ENCODE measurements around the gene MACC1.
A peak's percentile ranks its signal among the peaks of the same experiment; 100 is the strongest.
"Not testable (repeated sequence)": the region's sequence is repeated elsewhere in the genome, so short reads cannot be mapped to it uniquely, and the experiment has no call there.

Gene MACC1

DNA sequence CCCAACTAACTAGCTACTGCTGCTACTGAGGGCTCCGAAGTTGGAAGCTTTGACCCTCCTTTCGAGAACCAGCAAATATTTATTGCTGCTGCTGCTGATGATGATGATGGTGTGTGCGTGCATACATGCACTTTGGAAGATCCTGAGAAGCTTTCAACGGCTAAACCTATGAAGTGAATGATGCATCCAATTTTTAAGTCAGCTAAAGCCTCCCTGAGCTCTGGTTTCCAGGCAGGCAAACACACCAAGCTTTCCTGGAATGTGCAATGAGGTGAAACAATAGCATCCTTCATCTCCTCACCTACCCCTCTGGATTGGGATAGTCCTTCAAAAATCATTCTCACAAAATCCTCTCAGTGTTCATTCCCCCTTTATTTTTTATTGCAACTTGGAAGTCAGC lies 13.9 kb downstream of the MACC1 start:
- DNase-seq, result no peak

DNA sequence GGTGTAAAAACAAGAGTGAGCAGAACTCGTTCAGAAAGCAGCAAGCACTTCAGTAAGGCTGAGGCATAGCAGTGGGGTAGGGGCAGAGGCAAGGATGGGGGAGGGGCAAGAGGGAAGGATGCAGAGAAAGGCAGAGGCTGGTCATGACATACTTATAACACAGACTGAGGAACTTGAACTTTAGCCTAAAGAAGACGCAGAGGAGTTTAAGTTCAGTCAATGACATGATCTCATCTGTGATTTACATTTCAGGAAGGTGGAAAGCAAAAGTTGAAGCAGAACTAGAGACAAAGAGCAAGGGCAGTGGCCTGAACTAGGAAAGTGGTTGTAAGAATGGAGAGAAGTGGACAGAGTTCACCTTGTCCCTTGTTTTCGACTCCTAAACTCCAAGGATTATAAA lies 15.8 kb downstream of the MACC1 start:
- no peak for DNase-seq

DNA sequence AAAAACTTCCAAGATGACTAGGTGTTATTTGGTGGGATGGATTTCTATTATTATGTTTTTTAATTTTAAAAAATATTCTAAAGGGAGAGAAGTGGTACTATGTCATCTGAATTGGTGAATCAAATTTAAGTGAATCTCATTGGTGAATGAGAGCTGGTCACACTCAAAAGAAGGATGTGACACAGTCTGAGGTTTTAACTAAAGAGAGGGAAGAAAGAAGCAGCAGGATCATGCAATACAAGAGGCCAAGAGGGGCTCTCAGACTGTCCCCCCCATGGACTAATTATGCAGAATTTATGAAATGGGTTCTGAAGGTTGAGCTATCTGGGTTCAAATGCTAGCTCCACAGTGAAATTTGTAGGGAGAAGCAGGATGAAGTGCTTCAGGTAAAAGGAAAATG lies 16.2 kb downstream of the MACC1 start:
- DNase-seq, result no peak

DNA sequence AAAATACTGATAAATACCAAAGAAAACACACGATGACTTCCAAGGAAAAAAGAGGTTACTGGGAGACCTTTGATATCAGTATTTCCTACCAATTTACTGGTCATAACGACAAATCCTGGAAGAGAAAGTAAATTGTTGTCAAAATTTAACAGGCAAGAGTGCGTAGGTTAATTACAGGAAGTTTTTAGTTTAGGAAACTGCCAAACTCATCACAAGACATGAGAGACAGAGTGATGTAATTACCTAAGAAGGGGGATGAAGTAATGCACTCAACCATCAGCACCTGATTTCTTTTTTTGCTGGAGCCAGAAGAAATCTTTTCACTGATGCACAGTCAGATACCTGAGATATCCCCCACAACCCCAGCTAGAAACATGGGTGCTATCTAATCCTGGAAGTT lies 16.8 kb downstream of the MACC1 start:
- no peak for DNase-seq

DNA sequence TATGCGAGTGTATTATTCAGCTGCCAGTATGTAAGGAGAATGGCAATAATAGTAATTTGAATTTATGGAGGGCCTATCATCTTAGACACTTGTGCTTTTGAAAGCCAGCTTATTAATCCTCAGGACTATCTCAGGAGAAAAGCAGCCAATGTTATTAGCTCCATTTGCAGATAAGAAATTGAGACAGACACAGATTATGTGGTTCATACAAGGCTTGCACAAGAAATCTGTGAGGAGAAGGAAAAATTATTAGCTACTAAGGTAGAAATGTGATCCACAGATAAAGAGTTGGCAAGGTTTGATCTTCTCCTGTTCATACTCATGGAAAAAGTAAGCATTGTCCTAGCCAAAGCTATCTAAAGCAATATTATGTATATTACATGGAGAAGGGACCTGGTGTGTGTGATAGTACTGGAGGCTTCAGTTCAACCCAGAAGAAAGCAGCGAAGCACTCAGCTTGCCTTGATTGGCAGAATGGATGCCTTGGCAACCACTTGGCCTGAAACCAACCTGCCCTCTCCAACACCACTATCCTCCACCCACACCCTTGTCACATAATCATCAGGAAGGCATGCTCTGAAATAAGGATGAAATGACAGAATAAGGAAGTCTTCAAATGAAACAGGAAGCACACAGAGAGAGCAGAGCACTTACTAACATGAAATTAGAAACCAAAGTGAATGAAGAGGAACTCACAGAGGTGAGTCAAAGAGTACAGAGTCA lies 18.0 kb downstream of the MACC1 start:
- DNase-seq, result peak; percentile 32

DNA sequence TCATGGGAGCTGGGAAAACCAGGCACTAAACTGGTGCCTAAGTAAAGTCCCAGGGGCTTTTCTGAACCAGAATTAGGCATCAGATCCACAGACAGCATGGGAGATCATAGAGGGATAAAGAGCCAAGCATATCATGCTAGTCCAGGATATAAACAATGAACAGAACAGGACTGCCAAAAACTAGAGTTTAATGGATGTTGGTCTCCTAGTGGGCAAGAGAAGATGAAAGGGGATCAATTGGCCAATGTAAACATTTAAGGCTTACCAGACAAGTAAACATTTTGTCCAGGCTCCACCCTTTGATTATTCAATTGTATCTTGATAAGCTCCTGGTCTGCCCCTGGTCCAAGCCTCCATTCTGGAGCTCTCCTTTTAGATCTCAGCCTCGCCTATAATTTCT lies 18.9 kb downstream of the MACC1 start:
- DNase-seq, result no peak

DNA sequence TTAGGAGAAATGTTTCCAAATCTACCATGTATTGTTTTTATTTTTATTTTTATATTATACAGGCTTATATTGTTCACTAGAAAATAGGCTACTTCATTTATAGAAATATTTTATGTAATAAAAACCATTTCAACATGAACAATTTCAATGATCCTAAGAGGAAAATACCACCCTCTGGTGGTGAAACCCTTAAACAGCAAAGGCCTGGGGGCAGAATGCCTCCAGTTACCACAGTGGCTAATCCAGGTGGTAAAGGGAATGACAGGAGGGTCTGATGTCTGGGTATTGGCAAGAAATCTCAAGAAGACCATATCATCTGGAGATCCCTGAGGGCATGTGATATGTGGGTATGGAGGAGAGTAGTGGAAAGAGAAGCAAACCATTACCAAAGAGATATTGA lies 19.3 kb downstream of the MACC1 start:
- no peak for DNase-seq

DNA sequence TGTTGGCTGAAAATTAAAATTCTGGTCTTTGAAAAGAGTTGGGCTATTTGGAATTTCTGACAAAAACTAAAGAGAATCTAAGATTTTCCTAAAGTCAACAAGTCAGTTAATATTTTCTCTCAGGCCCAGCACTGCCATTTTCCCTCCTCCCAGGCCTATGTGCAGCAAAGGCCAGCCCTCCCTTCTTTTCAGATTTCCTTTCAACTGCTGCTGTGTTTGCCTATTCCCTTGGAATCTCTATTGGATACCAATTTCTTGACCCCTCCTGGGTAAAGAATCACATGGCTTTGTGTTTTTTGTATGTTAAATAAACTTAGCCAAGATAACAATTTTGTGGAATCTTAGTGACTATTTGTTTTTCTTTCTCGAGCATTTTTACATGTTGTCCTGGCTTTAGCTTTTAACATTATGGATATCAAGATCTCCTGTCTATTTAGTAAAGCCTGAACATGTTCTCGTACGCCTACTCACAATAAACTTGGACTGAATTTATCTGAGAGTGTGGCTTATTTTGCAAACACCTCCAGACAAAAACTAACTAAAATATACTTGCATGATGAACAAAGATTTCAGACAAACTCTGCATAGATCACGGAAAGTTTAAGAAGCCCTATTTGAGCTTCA lies 19.9 kb downstream of the MACC1 start:
- no peak for DNase-seq

DNA sequence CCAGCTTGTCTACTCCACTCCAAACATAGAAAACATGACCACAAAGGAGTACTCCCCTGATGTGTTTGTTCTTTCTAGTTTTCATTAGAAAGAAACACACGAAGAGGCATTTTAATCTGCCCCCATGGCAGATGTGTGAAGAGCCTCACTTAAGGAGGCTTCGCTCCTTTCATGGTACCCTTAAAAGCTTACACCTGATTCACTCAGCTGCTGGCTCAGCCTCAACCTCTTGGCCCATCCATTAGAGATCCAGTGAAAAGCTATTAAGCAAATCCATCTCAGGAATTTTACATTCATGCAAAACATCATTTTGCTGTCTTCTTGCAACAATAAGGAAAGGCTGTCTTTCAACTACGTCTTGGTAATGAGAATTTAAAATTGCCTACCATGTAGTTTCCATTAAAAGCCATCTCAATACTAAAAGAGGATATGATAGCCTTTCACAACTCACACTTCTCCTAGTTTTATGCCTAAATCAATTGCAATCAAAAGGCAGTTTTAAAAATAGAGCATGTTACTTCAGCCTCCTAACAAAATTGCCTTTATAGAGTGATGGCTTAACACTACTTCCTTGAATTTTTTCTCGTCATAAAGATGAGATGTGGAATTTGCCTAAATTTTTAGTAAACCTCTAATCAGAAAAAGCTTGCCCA lies 22.7 kb downstream of the MACC1 start:
- no peak for DNase-seq

DNA sequence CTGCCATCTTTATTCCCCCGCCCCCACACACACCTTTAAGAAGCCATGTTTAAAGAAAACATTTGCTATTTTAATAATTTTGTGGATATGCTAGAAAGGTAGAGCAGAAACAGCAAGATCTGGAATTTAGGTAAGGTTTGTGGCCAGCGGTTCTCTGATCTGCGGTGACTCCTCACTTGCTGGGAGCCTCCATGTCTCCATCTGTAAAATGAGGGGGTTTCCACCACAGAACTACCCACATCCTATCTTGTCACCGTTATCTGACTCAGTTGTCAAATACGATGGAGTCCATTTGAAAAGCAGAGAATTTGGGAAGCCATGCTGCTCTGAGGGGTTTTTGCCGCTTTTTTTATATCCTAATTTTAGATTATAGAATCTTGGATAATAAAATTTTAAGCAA lies 23.3 kb downstream of the MACC1 start:
- no peak for DNase-seq

DNA sequence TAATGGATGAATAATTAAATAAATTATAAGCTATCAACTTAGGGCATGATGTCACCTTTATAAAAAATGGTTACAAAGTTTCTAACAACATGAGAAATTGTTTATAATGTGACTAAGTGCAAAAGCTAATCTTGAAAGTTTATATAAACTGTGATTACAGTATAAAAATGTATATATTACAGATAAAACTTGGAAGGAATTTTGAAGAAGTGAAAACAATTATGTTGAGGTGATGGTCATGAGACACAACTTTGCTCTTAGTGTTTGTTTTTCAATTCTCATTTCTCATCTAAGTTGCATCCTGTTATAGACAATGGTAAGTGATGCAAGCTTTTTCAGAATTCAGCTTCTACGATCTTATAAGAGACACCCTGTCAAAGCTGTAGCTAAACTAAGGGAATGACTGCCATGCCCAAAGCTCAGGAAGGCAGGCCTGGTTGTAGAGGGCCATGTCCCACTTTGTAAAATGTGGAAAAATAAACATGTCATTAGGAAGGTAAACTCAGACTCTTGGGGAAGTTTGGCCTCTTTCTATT lies 23.9 kb downstream of the MACC1 start:
- no peak for DNase-seq

DNA sequence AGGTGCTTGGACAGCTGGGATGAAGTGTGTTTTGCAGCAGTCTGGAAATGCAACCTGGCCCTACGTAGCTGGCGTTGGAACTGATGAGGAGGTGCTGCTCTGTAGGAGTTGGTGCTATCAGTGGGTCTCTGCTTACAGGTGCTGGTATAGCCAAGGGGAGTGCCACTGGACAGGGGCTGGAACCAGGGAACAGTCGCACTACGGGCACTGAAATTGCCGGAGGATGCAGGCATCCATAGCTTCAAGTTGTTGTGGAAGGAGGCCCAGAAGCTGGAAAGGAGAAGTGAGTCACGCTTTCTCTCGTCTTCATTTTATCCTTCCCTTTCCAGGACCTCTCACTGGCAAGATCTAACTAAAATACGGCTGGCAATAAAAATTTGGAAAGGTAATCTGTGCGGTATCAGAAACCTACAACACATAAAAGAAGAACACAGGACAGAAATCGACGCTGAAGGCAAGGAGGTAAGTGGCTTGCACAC lies 25.8 kb downstream of the MACC1 start:
- no peak for DNase-seq

DNA sequence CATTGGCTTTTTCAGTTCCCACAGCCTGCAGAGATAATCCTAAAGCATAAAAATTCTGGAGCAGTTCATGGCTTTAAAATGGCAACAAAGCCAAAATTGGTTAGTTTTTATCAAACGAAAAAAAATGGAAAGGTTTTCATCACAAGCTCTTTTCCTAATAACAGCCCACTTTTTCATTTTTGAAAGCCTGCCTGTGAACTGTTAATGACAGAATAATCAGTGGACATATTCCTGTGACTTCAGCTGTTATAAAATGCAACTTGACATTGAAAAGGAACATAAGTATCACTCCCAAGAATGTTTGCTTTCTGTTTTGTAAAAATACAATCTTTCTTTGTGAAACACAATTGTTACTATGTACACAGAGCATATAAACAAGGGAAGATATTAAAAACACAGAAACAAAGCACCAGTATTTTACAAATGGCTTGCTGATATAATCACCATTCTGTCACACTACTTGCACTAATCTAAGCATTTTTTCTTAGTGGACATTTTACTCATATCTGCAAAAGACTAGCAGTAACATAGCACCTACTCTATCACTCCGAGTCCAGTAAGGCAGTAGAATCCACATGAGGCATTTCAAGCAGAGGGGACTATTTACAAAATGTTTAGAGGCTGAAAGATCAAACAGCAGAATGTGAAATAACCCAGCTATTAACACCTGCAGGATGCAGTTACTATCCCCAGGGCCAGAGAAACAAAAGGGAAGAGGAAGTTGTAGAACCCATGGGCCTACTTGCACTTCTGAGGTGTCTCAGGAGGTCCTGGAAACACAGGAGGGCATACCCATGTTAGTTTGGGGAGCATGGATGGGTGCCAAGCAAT lies 26.4 kb downstream of the MACC1 start:
- DNase-seq, result no peak

DNA sequence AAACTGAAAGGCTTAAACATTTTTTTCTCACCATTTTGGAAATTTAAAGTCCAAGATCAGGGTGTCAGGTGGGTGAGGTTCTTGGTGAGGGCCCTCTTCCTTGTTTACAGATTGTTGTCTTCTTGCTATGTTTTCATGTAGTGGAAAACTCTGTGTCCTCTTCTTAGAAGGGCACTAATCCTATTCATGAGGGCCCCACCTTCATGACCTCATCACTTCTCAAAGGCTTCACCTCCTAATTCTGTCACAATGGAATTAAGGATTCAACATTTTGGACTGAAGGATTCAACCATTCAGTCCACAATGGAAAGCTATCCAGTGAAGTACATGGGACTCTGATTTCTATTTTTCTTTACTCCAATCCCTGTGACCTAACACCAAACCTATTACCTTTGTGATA lies 27.3 kb downstream of the MACC1 start:
- no peak for DNase-seq

DNA sequence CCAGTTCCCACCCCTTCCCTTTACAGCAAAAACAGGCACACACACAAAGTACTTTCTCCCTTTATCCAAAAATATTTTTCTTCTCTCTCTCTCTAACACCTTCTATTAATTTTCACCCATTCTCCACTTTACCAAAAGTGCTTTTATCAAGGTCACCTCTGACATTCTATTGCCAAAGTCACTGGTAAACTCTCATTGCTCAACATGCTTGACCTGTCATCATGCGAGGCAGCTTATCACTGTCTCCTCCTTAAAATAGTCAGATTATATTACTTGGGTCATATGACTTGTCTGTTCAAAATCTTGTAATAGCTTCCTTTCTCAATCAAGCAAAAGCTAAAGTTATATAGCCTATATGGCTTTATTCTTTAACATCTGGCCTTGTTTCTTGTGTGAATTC lies 28.6 kb downstream of the MACC1 start:
- no peak for DNase-seq

DNA sequence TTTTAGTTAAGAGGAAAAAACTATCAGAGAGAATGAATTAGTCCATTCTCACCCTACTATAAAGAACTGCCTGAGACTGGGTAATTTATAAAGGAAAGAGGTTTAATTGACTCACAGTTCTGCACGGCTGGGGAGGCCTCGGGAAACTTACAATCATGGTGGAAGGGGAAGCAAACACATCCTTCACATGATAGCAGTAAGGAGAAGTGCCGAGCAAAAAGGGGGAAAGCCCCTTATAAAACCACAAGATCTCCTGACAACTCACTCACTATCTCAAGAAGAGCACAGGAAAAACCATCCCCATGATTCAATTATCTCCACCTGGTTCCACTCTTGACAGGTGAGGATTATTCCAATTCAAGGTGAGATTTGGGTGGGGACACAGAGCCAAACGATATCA lies 29.3 kb downstream of the MACC1 start:
- not testable (repeated sequence) for DNase-seq

DNA sequence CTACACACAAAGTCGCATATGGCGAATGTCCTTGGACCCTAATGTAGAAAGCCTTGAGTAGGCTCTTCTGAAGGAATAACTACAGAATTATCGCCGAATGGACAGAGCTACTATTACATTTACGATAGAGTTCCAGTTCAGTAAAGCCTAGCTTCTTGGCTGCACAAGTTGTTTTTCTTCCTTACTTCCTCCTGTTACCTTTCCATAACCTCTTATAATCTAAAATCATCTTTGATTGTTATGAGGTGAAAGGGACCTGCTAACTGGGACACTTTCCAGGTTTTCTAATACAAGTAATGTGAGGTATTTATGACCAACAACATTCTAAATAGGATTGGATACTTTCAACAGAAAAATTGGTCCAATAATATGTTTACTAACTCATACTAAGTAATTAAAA lies 31.2 kb downstream of the MACC1 start:
- DNase-seq, result no peak

DNA sequence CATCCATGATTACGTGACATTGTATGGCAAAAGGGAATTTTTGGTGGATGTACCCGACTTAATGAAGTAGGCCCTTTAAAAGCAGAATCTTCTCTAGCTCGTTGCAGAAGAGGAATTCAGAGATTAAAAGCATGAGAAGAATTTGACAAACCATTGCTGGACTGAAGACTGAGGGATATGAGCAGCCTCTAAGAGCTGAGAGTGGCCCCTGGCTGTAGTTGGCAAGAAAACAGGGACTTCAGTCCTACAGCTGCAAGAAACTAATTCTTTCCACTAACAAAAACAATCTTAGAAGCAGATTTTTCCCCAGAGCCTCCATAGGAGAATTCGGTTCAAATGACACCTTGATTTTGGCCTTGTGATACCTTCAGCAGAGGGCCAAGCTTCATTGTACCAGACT lies 34.1 kb downstream of the MACC1 start:
- DNase-seq, result no peak

DNA sequence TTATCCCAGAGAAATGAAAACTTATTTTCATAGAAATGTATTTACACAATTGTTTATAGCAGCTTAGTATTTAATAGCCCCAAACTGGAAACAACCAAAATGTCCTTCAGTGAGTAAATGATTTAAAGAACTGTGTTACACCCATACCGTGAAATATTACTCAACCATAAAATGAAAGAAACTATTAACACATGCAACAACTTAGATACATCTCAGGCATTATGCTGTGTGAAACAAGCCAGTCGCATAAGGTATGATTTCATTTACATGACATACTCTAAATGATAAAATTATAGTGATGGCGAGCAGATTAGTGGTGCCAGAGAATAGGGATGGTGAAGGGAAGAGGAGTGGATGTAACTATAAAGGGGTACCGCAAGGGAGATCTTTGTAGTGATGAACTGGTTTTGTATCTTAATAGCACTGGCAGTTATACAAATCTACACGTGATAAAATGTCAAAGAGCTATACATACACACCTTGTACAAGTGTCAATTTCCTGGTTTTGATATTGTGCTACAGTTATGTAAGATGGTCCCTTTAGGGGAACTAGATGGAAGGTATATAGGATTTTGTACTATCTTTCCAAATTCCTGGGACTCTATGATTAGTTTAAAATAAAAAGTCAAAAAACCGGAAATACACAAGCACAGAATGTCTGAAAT lies 40.5 kb downstream of the MACC1 start:
- DNase-seq, result no peak

DNA sequence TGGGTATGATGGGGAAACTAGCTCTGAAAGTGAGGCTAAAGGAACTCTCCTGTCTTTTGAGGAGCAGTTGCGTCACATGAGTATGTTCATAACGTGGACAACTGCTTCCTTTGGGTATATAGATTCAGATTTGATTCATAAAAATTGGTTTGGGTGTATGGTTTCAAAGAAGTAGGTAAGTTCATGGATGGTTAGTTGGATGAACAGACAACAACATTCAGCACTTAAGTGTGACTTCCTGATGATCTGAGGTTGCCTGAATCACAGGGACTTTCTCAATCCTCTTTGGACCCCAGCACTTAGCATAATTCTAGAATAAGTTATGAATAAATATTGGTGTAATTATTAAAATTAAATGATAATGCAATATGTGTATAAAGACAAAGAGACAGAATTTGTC lies 43.4 kb downstream of the MACC1 start:
- no peak for DNase-seq

DNA sequence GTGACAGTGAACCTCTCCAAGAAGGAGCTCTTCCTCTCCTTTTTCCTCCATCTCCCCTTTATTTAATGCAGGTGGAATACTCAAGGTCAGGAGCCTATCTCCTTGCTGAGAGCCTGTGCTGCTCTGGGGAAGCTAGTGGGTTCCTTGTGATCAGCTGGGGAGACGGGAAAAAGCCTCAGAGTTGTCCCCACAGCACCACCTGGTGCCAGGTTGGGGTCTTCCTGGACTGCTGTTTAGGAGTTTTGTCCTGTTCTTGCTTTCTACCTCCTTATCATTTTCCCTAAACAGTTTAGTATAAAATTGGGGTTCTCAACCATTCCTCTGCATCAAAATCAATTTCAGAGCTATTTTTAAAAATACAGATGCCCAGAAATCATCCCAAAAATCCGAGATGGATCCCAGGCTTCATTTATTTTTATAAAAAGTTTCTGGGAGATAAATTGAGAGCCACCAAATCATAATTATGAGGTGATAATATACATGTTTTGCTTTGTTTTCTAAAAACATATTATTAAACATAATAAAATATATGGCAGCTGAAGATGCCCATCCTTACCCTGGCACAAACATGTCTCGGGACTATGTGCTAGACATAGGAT lies 44.3 kb downstream of the MACC1 start:
- peak; percentile 33 for DNase-seq

DNA sequence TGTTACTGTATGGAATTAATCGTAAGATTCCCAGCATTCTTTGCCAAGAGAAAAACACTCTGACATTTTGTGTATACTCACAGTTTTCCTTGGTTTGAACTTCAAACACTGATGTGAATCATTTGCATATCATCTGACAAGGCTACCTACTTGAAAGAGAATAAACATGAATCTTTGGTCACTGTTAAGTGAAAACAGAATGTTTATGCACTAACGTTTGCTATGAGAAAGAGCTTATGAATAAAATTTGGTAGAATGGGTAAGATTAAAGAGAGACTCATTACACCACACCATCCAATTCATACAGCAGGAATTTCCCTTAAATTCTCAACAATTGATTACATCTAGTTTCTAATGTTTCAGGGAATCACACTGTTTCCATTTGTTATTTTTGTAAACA lies 46.6 kb downstream of the MACC1 start:
- no peak for DNase-seq
